H9 (cell line): ENCODE results near the gene SCYGR8. TPM values are rescaled to one million over a fixed set of nuclear protein-coding genes. Genes with fewer than 3 reads are reported as not detected.

Source experiments
- DNase-seq: peaks from one replicate; pipeline ENCODE4 v3.0.0-alpha.2; 2017
- H2AFZ ChIP-seq: one replicate; pipeline ENCODE4 v1.6.1; 2013; ENCODE audit warnings: mild to moderate bottlenecking, low read length, control low read depth, moderate library complexity
- H2AK5ac ChIP-seq: 2 replicates; pipeline ENCODE4 v1.6.1; 2013; ENCODE audit warnings: low read length, control low read depth, mixed read lengths; ENCODE audit not compliant: insufficient read length
- H2BK120ac ChIP-seq: one replicate; pipeline ENCODE4 v1.6.1; 2013; ENCODE audit warnings: low read depth, mild to moderate bottlenecking, low read length, control low read depth, inconsistent platforms; ENCODE audit not compliant: poor library complexity, severe bottlenecking
- H2BK12ac ChIP-seq: 2 replicates; pipeline ENCODE4 v1.6.1; 2013; ENCODE audit warnings: low read length, control low read depth, mixed read lengths, low read depth; ENCODE audit not compliant: insufficient read length
- H2BK15ac ChIP-seq: 2 replicates; pipeline ENCODE4 v1.6.1; 2013; ENCODE audit warnings: low read depth, low read length, control low read depth
- H2BK20ac ChIP-seq: one replicate; pipeline ENCODE4 v1.6.1; 2013; ENCODE audit warnings: low read depth, mild to moderate bottlenecking, low read length, control low read depth, inconsistent platforms; ENCODE audit not compliant: poor library complexity, severe bottlenecking
- H2BK5ac ChIP-seq: 2 replicates; pipeline ENCODE4 v1.6.1; 2013; ENCODE audit warnings: low read length, control low read depth, mixed read lengths; ENCODE audit not compliant: insufficient read length
- H3K14ac ChIP-seq: 2 replicates; pipeline ENCODE4 v1.6.1; 2013; ENCODE audit warnings: low read length, control low read depth; ENCODE audit not compliant: insufficient read depth
- H3K18ac ChIP-seq: 2 replicates; pipeline ENCODE4 v1.6.1; 2013; ENCODE audit warnings: low read depth, mild to moderate bottlenecking, mixed read lengths, low read length, control low read depth; ENCODE audit not compliant: insufficient read length
- H3K23ac ChIP-seq: 2 replicates; pipeline ENCODE4 v1.6.1; 2013; ENCODE audit warnings: low read length, control low read depth, mixed read lengths, low read depth; ENCODE audit not compliant: insufficient read length
- H3K23me2 ChIP-seq: 2 replicates; pipeline ENCODE4 v1.6.1; 2013; ENCODE audit warnings: low read depth, mild to moderate bottlenecking, mixed read lengths, low read length, control low read depth; ENCODE audit not compliant: insufficient read length, poor library complexity, severe bottlenecking
- H3K27ac ChIP-seq: 2 replicates; pipeline ENCODE4 v1.5.1; 2013; ENCODE audit warnings: low read length, control low read depth, mixed read lengths, low read depth; ENCODE audit not compliant: insufficient read length
- H3K27me3 ChIP-seq: 2 replicates; pipeline ENCODE4 v1.6.1; 2013; ENCODE audit warnings: low read length, control low read depth, inconsistent platforms; ENCODE audit not compliant: insufficient read depth
- H3K4ac ChIP-seq: 2 replicates; pipeline ENCODE4 v1.6.1; 2013; ENCODE audit warnings: low read depth, mild to moderate bottlenecking, control low read depth, inconsistent platforms, low read length, moderate library complexity
- H3K4me1 ChIP-seq: 2 replicates; pipeline ENCODE4 v1.6.1; 2013; ENCODE audit warnings: low read length, control low read depth, inconsistent platforms; ENCODE audit not compliant: insufficient read depth
- H3K4me2 ChIP-seq: 2 replicates; pipeline ENCODE4 v1.6.1; 2013; ENCODE audit warnings: low read length, control low read depth, mixed read lengths; ENCODE audit not compliant: insufficient read length, insufficient read depth
- H3K56ac ChIP-seq: 2 replicates; pipeline ENCODE4 v1.6.1; 2013; ENCODE audit warnings: low read depth, mild to moderate bottlenecking, mixed read lengths, low read length, control low read depth; ENCODE audit not compliant: insufficient read length
- H3K79me1 ChIP-seq: 2 replicates; pipeline ENCODE4 v1.6.1; 2013; ENCODE audit warnings: low read depth, mild to moderate bottlenecking, moderate library complexity, low read length, control low read depth, inconsistent platforms; ENCODE audit not compliant: insufficient read depth, poor library complexity, severe bottlenecking
- H3K79me2 ChIP-seq: 2 replicates; pipeline ENCODE4 v1.6.1; 2013; ENCODE audit warnings: low read length, control low read depth, inconsistent platforms; ENCODE audit not compliant: insufficient read depth
- H3K9ac ChIP-seq: 2 replicates; pipeline ENCODE4 v1.6.1; 2013; ENCODE audit warnings: low read length, control low read depth, mixed read lengths; ENCODE audit not compliant: insufficient read length; ENCODE audit errors: extremely low read depth
- H3K9me3 ChIP-seq: one replicate; pipeline ENCODE4 v1.6.1; 2013; ENCODE audit warnings: low read depth, low read length, inconsistent platforms; ENCODE audit not compliant: control insufficient read depth
- H3T11ph ChIP-seq: one replicate; pipeline ENCODE4 v1.6.1; 2013; ENCODE audit warnings: mild to moderate bottlenecking, low read length, control low read depth, inconsistent platforms
- H4K20me1 ChIP-seq: one replicate; pipeline ENCODE4 v1.6.1; 2013; ENCODE audit not compliant: control insufficient read depth, insufficient read length, insufficient read depth
- H4K5ac ChIP-seq: 2 replicates; pipeline ENCODE4 v1.6.1; 2013; ENCODE audit warnings: low read depth, mild to moderate bottlenecking, mixed read lengths, low read length, control low read depth; ENCODE audit not compliant: insufficient read length
- H4K8ac ChIP-seq: replicated peaks from 2 replicates; pipeline ENCODE4 v1.6.1; 2013; ENCODE audit warnings: low read length, control low read depth, mixed read lengths, low read depth; ENCODE audit not compliant: insufficient read length
- H4K91ac ChIP-seq: 2 replicates; pipeline ENCODE4 v1.6.1; 2013; ENCODE audit warnings: low read depth, mild to moderate bottlenecking, moderate library complexity, mixed read lengths, low read length, control low read depth; ENCODE audit not compliant: insufficient read length
- H3K27ac Mint-ChIP-seq, 3 experiments: 2 replicates in 2 of 3; 3 replicates in 1 of 3; pipeline ENCODE4 v1.8.0; 2020 to 2021; ENCODE audit warnings: mixed read lengths in 3 of 3, mild to moderate bottlenecking in 1 of 3, moderate library complexity in 1 of 3
- H3K27me3 Mint-ChIP-seq: 2 replicates; pipeline ENCODE4 v1.8.0; 2021; ENCODE audit warnings: low read depth, mild to moderate bottlenecking, moderate library complexity, mixed read lengths
- H3K36me3 Mint-ChIP-seq, 3 experiments: 2 replicates in 2 of 3; 3 replicates in 1 of 3; pipeline ENCODE4 v1.8.0; 2020 to 2021; ENCODE audit warnings: low read depth in 3 of 3, mixed read lengths in 3 of 3; ENCODE audit not compliant: insufficient read depth in 1 of 3
- H3K4me1 Mint-ChIP-seq, 2 experiments: 2 replicates each; pipeline ENCODE4 v1.8.0; 2020; ENCODE audit warnings: mixed read lengths in 2 of 2
- H3K4me3 Mint-ChIP-seq, 2 experiments: 2 replicates in 1 of 2; 3 replicates in 1 of 2; pipeline ENCODE4 v1.8.0; 2020 to 2021; ENCODE audit warnings: mild to moderate bottlenecking in 2 of 2, mixed read lengths in 2 of 2, moderate library complexity in 1 of 2
- H3K9me3 Mint-ChIP-seq, 2 experiments: 2 replicates in 1 of 2; 3 replicates in 1 of 2; pipeline ENCODE4 v1.8.0; 2020; ENCODE audit warnings: mild to moderate bottlenecking in 2 of 2, mixed read lengths in 2 of 2, moderate library complexity in 1 of 2
- WGBS: extraction: QIAGEN DNeasy Blood & Tissue Kit; methylation state at CpG from one replicate; pipeline ENCODE4 v1.1.7; 2013; ENCODE audit warnings: missing lambda C conversion rate, low lambda C conversion rate, mixed read lengths; ENCODE audit not compliant: insufficient read length; ENCODE audit errors: extremely low coverage; 5-methylcytosine and 5-hydroxymethylcytosine counted together
- total RNA-seq: library from RNA; stranded (reverse); gene quantifications from 2 replicates; pipeline ENCODE4 v1.2.1, GENCODE V29; 2021
- TF ChIP-seq, protein P1 (sequence below): fragments of 200-600 bp; sonication (generic); conservative IDR thresholded peaks from 3 replicates; pipeline ENCODE4 v1.8.0; 2021; ENCODE audit warnings: antibody characterized with exemption, mild to moderate bottlenecking

Gene SCYGR8
- total RNA-seq, 1 experiment from 2014 or later = not detected

DNA sequence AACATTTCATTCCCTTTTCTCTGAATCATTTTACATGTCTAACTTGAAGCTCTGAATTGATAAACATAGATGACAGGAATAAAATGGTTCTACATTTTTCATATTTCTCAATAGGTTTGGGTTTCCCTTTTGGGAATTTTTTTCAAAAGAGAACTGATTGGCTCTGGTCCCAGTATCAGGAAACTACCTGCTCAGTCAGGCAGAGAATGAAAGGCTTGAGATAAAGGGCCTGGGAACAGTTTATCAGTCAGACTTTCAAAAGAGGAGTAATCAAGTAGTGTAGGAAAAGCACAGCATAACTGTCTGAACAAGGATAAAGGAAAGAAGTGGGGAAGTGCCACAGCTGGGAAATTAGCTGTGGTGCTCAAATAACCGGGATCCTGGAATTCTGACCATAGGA, 39.6 kb downstream of the SCYGR8 start:
- no peaks in the 10 kb centered on the region for H3K36me3 Mint-ChIP-seq
- Histone ChIP-seq H3K9me3 (no peaks in the 10 kb centered on the region), H4K5ac (no peak overlapping the region), H3K79me2 (no peaks in the 10 kb centered on the region), H2AK5ac (no peak overlapping the region), H3K14ac (no peak overlapping the region), H3K56ac (no peak overlapping the region), H2BK20ac (no peak overlapping the region), H4K20me1 (no peaks in the 10 kb centered on the region), H3K23me2 (no peaks in the 10 kb centered on the region), H3T11ph (no peak overlapping the region), H2AFZ (no peak overlapping the region), H3K18ac (no peak overlapping the region), H4K91ac (no peak overlapping the region), H3K27ac (no peak overlapping the region), H3K4me1 (no peaks in the 10 kb centered on the region), H2BK120ac (no peak overlapping the region), H3K9ac (no peak overlapping the region), H3K23ac (no peak overlapping the region), H3K4ac (no peak overlapping the region), H2BK5ac (no peak overlapping the region), H3K27me3 (0 out of 2 replicates have a peak, but pooled peaks cover 2% of the 10 kb centered on the region), H3K79me1 (no peaks in the 10 kb centered on the region), H4K8ac (no peak overlapping the region), H3K4me2 (no peak overlapping the region), H2BK15ac (no peak overlapping the region), H2BK12ac (no peak overlapping the region)
- H3K27me3 Mint-ChIP-seq = no peaks in the 10 kb centered on the region
- H3K4me3 Mint-ChIP-seq = no peak overlapping the region
- TF ChIP-seq, protein P1, sequence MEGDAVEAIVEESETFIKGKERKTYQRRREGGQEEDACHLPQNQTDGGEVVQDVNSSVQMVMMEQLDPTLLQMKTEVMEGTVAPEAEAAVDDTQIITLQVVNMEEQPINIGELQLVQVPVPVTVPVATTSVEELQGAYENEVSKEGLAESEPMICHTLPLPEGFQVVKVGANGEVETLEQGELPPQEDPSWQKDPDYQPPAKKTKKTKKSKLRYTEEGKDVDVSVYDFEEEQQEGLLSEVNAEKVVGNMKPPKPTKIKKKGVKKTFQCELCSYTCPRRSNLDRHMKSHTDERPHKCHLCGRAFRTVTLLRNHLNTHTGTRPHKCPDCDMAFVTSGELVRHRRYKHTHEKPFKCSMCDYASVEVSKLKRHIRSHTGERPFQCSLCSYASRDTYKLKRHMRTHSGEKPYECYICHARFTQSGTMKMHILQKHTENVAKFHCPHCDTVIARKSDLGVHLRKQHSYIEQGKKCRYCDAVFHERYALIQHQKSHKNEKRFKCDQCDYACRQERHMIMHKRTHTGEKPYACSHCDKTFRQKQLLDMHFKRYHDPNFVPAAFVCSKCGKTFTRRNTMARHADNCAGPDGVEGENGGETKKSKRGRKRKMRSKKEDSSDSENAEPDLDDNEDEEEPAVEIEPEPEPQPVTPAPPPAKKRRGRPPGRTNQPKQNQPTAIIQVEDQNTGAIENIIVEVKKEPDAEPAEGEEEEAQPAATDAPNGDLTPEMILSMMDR = no peak
- H3K4me1 Mint-ChIP-seq = 0 out of 4 replicates have a peak, but pooled peaks cover 0 to 2% of the 10 kb centered on the region in 2 experiments
- WGBS = no CpG with 5 or more reads among the region's 1 CpG
- no peaks in the 10 kb centered on the region; a peak in 1 of 5 replicates for H3K9me3 Mint-ChIP-seq
- H3K27ac Mint-ChIP-seq = no peak overlapping the region
- DNase-seq = no peak
